ENCODE measurements around the gene ANGPTL7.

ANGPTL7 gene

GRCh38 chr1:11216074-11216473, 26.9 kb downstream of the ANGPTL7 start:
- TF ChIP-seq TCF4 (CRISPR knock-in tag; IDR thresholded peaks at IDR 0.05; ENCODE audit: borderline replicate concordance) (no peak), GLIS3 (CRISPR knock-in tag; IDR thresholded peaks at IDR 0.05) (no peak), PPARA (CRISPR knock-in tag; IDR thresholded peaks at IDR 0.05; ENCODE audit: borderline replicate concordance) (no peak), ZNF70 (CRISPR knock-in tag; IDR thresholded peaks at IDR 0.05) (no peak), ZFP3 (CRISPR knock-in tag; IDR thresholded peaks at IDR 0.05) (no peak)
- TF ChIP-seq, protein P1, sequence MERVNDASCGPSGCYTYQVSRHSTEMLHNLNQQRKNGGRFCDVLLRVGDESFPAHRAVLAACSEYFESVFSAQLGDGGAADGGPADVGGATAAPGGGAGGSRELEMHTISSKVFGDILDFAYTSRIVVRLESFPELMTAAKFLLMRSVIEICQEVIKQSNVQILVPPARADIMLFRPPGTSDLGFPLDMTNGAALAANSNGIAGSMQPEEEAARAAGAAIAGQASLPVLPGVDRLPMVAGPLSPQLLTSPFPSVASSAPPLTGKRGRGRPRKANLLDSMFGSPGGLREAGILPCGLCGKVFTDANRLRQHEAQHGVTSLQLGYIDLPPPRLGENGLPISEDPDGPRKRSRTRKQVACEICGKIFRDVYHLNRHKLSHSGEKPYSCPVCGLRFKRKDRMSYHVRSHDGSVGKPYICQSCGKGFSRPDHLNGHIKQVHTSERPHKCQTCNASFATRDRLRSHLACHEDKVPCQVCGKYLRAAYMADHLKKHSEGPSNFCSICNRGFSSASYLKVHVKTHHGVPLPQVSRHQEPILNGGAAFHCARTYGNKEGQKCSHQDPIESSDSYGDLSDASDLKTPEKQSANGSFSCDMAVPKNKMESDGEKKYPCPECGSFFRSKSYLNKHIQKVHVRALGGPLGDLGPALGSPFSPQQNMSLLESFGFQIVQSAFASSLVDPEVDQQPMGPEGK (CRISPR knock-in tag; IDR thresholded peaks at IDR 0.05; ENCODE audit: borderline replicate concordance), result no peak
- TF ChIP-seq, protein P2, sequence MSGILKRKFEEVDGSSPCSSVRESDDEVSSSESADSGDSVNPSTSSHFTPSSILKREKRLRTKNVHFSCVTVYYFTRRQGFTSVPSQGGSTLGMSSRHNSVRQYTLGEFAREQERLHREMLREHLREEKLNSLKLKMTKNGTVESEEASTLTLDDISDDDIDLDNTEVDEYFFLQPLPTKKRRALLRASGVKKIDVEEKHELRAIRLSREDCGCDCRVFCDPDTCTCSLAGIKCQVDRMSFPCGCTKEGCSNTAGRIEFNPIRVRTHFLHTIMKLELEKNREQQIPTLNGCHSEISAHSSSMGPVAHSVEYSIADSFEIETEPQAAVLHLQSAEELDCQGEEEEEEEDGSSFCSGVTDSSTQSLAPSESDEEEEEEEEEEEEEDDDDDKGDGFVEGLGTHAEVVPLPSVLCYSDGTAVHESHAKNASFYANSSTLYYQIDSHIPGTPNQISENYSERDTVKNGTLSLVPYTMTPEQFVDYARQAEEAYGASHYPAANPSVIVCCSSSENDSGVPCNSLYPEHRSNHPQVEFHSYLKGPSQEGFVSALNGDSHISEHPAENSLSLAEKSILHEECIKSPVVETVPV (CRISPR knock-in tag; IDR thresholded peaks at IDR 0.05), result no peak
- ATAC-seq, result no peak

- no peak for TF ChIP-seq OSR1 (CRISPR knock-in tag; IDR thresholded peaks at IDR 0.05)
- TF ChIP-seq CREB5 (CRISPR knock-in tag; IDR thresholded peaks at IDR 0.05; ENCODE audit: low read depth), result no peak
- TF ChIP-seq TCF4 (CRISPR knock-in tag; IDR thresholded peaks at IDR 0.05; ENCODE audit: borderline replicate concordance), result no peak
- TF ChIP-seq, protein P1 (CRISPR knock-in tag; IDR thresholded peaks at IDR 0.05; ENCODE audit: borderline replicate concordance), result no peak
- TF ChIP-seq BACH2 (CRISPR knock-in tag; IDR thresholded peaks at IDR 0.05; ENCODE audit: borderline replicate concordance), result no peak
- TF ChIP-seq SNAI2 (CRISPR knock-in tag; IDR thresholded peaks at IDR 0.05), result no peak
- TF ChIP-seq ISL1 (CRISPR knock-in tag; IDR thresholded peaks at IDR 0.05), result no peak
- no peak for TF ChIP-seq ZC3H10 (CRISPR knock-in tag; IDR thresholded peaks at IDR 0.05)
- no peak for TF ChIP-seq ZFP3 (CRISPR knock-in tag; IDR thresholded peaks at IDR 0.05)
- TF ChIP-seq ARNTL (CRISPR knock-in tag; IDR thresholded peaks at IDR 0.05; ENCODE audit: borderline replicate concordance, low read depth), result no peak
- TF ChIP-seq ZNF70 (CRISPR knock-in tag; IDR thresholded peaks at IDR 0.05), result no peak
- no peak for TF ChIP-seq ZNF565 (CRISPR knock-in tag; conservative IDR thresholded peaks at IDR 0.05; ENCODE audit: low read depth)
- TF ChIP-seq TOX (CRISPR knock-in tag; IDR thresholded peaks at IDR 0.05; ENCODE audit: borderline replicate concordance), result no peak
- TF ChIP-seq, protein P3, sequence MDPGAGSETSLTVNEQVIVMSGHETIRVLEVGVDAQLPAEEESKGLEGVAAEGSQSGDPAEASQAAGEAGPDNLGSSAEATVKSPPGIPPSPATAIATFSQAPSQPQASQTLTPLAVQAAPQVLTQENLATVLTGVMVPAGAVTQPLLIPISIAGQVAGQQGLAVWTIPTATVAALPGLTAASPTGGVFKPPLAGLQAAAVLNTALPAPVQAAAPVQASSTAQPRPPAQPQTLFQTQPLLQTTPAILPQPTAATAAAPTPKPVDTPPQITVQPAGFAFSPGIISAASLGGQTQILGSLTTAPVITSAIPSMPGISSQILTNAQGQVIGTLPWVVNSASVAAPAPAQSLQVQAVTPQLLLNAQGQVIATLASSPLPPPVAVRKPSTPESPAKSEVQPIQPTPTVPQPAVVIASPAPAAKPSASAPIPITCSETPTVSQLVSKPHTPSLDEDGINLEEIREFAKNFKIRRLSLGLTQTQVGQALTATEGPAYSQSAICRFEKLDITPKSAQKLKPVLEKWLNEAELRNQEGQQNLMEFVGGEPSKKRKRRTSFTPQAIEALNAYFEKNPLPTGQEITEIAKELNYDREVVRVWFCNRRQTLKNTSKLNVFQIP (CRISPR knock-in tag; IDR thresholded peaks at IDR 0.05; ENCODE audit: borderline replicate concordance, low read depth), result no peak
- no peak for ATAC-seq
These were observed 38.2 kb downstream of the ANGPTL7 start for GRCh38 chr1:11227106-11228077.

DNA sequence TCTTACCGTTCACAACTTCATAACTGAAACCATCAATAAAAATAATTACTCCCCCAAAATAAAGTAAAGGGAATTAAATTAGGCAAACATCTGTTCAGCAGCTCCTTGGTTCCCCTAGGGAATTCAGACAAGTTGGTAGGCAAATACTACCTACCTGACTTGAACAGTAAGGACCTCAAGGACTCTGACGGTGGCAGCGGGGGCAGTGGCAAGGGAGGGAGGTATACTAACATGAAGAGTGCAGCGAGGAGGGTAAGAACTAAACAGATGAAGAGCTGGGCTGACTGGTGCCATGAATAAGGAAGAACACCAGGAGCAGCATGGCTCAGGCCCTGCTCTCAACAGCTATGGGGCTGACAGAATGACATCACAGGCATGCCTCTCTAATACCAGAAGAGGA, 40.0 kb downstream of the ANGPTL7 start:
- TF ChIP-seq ESRRG (CRISPR knock-in tag; IDR thresholded peaks at IDR 0.05) (no peak), ARNTL (CRISPR knock-in tag; IDR thresholded peaks at IDR 0.05; ENCODE audit: borderline replicate concordance, low read depth) (no peak), ZNF565 (CRISPR knock-in tag; conservative IDR thresholded peaks at IDR 0.05; ENCODE audit: low read depth) (no peak), GLIS3 (CRISPR knock-in tag; IDR thresholded peaks at IDR 0.05) (no peak), CSDC2 (CRISPR knock-in tag; IDR thresholded peaks at IDR 0.05) (no peak), TCF4 (CRISPR knock-in tag; IDR thresholded peaks at IDR 0.05; ENCODE audit: borderline replicate concordance) (no peak), ZNF8 (CRISPR knock-in tag; IDR thresholded peaks at IDR 0.05) (no peak)
- TF ChIP-seq, protein P1 (CRISPR knock-in tag; IDR thresholded peaks at IDR 0.05; ENCODE audit: borderline replicate concordance), result no peak
- ATAC-seq, result no peak
